H9 (cell line): ENCODE results near the gene EPHA10. TPM values are rescaled to one million over a fixed set of nuclear protein-coding genes. Genes with fewer than 3 reads are reported as not detected.

Source experiments
- DNase-seq: peaks from one replicate; pipeline ENCODE4 v3.0.0-alpha.2; 2017
- H2AFZ ChIP-seq: one replicate; pipeline ENCODE4 v1.6.1; 2013; ENCODE audit warnings: mild to moderate bottlenecking, low read length, control low read depth, moderate library complexity
- H2AK5ac ChIP-seq: 2 replicates; pipeline ENCODE4 v1.6.1; 2013; ENCODE audit warnings: low read length, control low read depth, mixed read lengths; ENCODE audit not compliant: insufficient read length
- H2BK120ac ChIP-seq: one replicate; pipeline ENCODE4 v1.6.1; 2013; ENCODE audit warnings: low read depth, mild to moderate bottlenecking, low read length, control low read depth, inconsistent platforms; ENCODE audit not compliant: poor library complexity, severe bottlenecking
- H2BK12ac ChIP-seq: 2 replicates; pipeline ENCODE4 v1.6.1; 2013; ENCODE audit warnings: low read length, control low read depth, mixed read lengths, low read depth; ENCODE audit not compliant: insufficient read length
- H2BK15ac ChIP-seq: 2 replicates; pipeline ENCODE4 v1.6.1; 2013; ENCODE audit warnings: low read depth, low read length, control low read depth
- H2BK20ac ChIP-seq: one replicate; pipeline ENCODE4 v1.6.1; 2013; ENCODE audit warnings: low read depth, mild to moderate bottlenecking, low read length, control low read depth, inconsistent platforms; ENCODE audit not compliant: poor library complexity, severe bottlenecking
- H2BK5ac ChIP-seq: 2 replicates; pipeline ENCODE4 v1.6.1; 2013; ENCODE audit warnings: low read length, control low read depth, mixed read lengths; ENCODE audit not compliant: insufficient read length
- H3K14ac ChIP-seq: 2 replicates; pipeline ENCODE4 v1.6.1; 2013; ENCODE audit warnings: low read length, control low read depth; ENCODE audit not compliant: insufficient read depth
- H3K18ac ChIP-seq: 2 replicates; pipeline ENCODE4 v1.6.1; 2013; ENCODE audit warnings: low read depth, mild to moderate bottlenecking, mixed read lengths, low read length, control low read depth; ENCODE audit not compliant: insufficient read length
- H3K23ac ChIP-seq: 2 replicates; pipeline ENCODE4 v1.6.1; 2013; ENCODE audit warnings: low read length, control low read depth, mixed read lengths, low read depth; ENCODE audit not compliant: insufficient read length
- H3K23me2 ChIP-seq: 2 replicates; pipeline ENCODE4 v1.6.1; 2013; ENCODE audit warnings: low read depth, mild to moderate bottlenecking, mixed read lengths, low read length, control low read depth; ENCODE audit not compliant: insufficient read length, poor library complexity, severe bottlenecking
- H3K27ac ChIP-seq: 2 replicates; pipeline ENCODE4 v1.5.1; 2013; ENCODE audit warnings: low read length, control low read depth, mixed read lengths, low read depth; ENCODE audit not compliant: insufficient read length
- H3K27me3 ChIP-seq: 2 replicates; pipeline ENCODE4 v1.6.1; 2013; ENCODE audit warnings: low read length, control low read depth, inconsistent platforms; ENCODE audit not compliant: insufficient read depth
- H3K4ac ChIP-seq: 2 replicates; pipeline ENCODE4 v1.6.1; 2013; ENCODE audit warnings: low read depth, mild to moderate bottlenecking, control low read depth, inconsistent platforms, low read length, moderate library complexity
- H3K4me1 ChIP-seq: 2 replicates; pipeline ENCODE4 v1.6.1; 2013; ENCODE audit warnings: low read length, control low read depth, inconsistent platforms; ENCODE audit not compliant: insufficient read depth
- H3K4me2 ChIP-seq: 2 replicates; pipeline ENCODE4 v1.6.1; 2013; ENCODE audit warnings: low read length, control low read depth, mixed read lengths; ENCODE audit not compliant: insufficient read length, insufficient read depth
- H3K56ac ChIP-seq: 2 replicates; pipeline ENCODE4 v1.6.1; 2013; ENCODE audit warnings: low read depth, mild to moderate bottlenecking, mixed read lengths, low read length, control low read depth; ENCODE audit not compliant: insufficient read length
- H3K79me1 ChIP-seq: 2 replicates; pipeline ENCODE4 v1.6.1; 2013; ENCODE audit warnings: low read depth, mild to moderate bottlenecking, moderate library complexity, low read length, control low read depth, inconsistent platforms; ENCODE audit not compliant: insufficient read depth, poor library complexity, severe bottlenecking
- H3K79me2 ChIP-seq: 2 replicates; pipeline ENCODE4 v1.6.1; 2013; ENCODE audit warnings: low read length, control low read depth, inconsistent platforms; ENCODE audit not compliant: insufficient read depth
- H3K9ac ChIP-seq: 2 replicates; pipeline ENCODE4 v1.6.1; 2013; ENCODE audit warnings: low read length, control low read depth, mixed read lengths; ENCODE audit not compliant: insufficient read length; ENCODE audit errors: extremely low read depth
- H3K9me3 ChIP-seq: one replicate; pipeline ENCODE4 v1.6.1; 2013; ENCODE audit warnings: low read depth, low read length, inconsistent platforms; ENCODE audit not compliant: control insufficient read depth
- H3T11ph ChIP-seq: one replicate; pipeline ENCODE4 v1.6.1; 2013; ENCODE audit warnings: mild to moderate bottlenecking, low read length, control low read depth, inconsistent platforms
- H4K20me1 ChIP-seq: one replicate; pipeline ENCODE4 v1.6.1; 2013; ENCODE audit not compliant: control insufficient read depth, insufficient read length, insufficient read depth
- H4K5ac ChIP-seq: 2 replicates; pipeline ENCODE4 v1.6.1; 2013; ENCODE audit warnings: low read depth, mild to moderate bottlenecking, mixed read lengths, low read length, control low read depth; ENCODE audit not compliant: insufficient read length
- H4K8ac ChIP-seq: replicated peaks from 2 replicates; pipeline ENCODE4 v1.6.1; 2013; ENCODE audit warnings: low read length, control low read depth, mixed read lengths, low read depth; ENCODE audit not compliant: insufficient read length
- H4K91ac ChIP-seq: 2 replicates; pipeline ENCODE4 v1.6.1; 2013; ENCODE audit warnings: low read depth, mild to moderate bottlenecking, moderate library complexity, mixed read lengths, low read length, control low read depth; ENCODE audit not compliant: insufficient read length
- H3K27ac Mint-ChIP-seq, 3 experiments: 2 replicates in 2 of 3; 3 replicates in 1 of 3; pipeline ENCODE4 v1.8.0; 2020 to 2021; ENCODE audit warnings: mixed read lengths in 3 of 3, mild to moderate bottlenecking in 1 of 3, moderate library complexity in 1 of 3
- H3K27me3 Mint-ChIP-seq: 2 replicates; pipeline ENCODE4 v1.8.0; 2021; ENCODE audit warnings: low read depth, mild to moderate bottlenecking, moderate library complexity, mixed read lengths
- H3K36me3 Mint-ChIP-seq, 3 experiments: 2 replicates in 2 of 3; 3 replicates in 1 of 3; pipeline ENCODE4 v1.8.0; 2020 to 2021; ENCODE audit warnings: low read depth in 3 of 3, mixed read lengths in 3 of 3; ENCODE audit not compliant: insufficient read depth in 1 of 3
- H3K4me1 Mint-ChIP-seq, 2 experiments: 2 replicates each; pipeline ENCODE4 v1.8.0; 2020; ENCODE audit warnings: mixed read lengths in 2 of 2
- H3K4me3 Mint-ChIP-seq, 2 experiments: 2 replicates in 1 of 2; 3 replicates in 1 of 2; pipeline ENCODE4 v1.8.0; 2020 to 2021; ENCODE audit warnings: mild to moderate bottlenecking in 2 of 2, mixed read lengths in 2 of 2, moderate library complexity in 1 of 2
- H3K9me3 Mint-ChIP-seq, 2 experiments: 2 replicates in 1 of 2; 3 replicates in 1 of 2; pipeline ENCODE4 v1.8.0; 2020; ENCODE audit warnings: mild to moderate bottlenecking in 2 of 2, mixed read lengths in 2 of 2, moderate library complexity in 1 of 2
- WGBS: extraction: QIAGEN DNeasy Blood & Tissue Kit; methylation state at CpG from one replicate; pipeline ENCODE4 v1.1.7; 2013; ENCODE audit warnings: missing lambda C conversion rate, low lambda C conversion rate, mixed read lengths; ENCODE audit not compliant: insufficient read length; ENCODE audit errors: extremely low coverage; 5-methylcytosine and 5-hydroxymethylcytosine counted together
- total RNA-seq: library from RNA; stranded (reverse); gene quantifications from 2 replicates; pipeline ENCODE4 v1.2.1, GENCODE V29; 2021
- TF ChIP-seq, protein P1 (sequence below): fragments of 200-600 bp; sonication (generic); conservative IDR thresholded peaks from 3 replicates; pipeline ENCODE4 v1.8.0; 2021; ENCODE audit warnings: antibody characterized with exemption, mild to moderate bottlenecking

The EPHA10 gene
- total RNA-seq, 1 experiment from 2014 or later = 0.96 TPM

DNA sequence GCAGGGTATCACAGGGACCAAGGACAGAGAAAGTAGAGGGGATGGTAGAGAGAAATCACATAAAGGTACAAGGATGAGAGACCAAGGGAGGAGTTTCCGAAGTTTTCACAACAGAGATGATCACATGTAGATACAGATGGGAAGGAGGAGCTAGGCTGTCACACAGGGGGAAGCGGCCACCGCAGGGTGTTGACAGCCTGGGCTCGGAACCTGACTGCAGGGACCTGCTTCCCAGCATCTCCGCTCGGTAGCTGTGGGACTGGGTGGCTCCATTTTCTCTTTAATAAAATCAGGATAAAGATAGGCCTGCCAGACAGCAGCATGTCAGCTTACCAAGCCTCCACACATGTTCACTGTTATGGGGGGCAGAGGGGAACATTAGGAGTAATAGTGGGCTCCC, 40.3 kb downstream of the EPHA10 start:
- Mint-ChIP-seq H3K4me3 (no peak overlapping the region), H3K4me1 (peaks cover 9 to 14% of the 10 kb centered on the region in 2 experiments; a peak in 3 of 4 replicates), H3K27ac (no peak overlapping the region), H3K36me3 (no peaks in the 10 kb centered on the region; a peak in 1 of 7 replicates), H3K27me3 (peaks cover 23% of the 10 kb centered on the region), H3K9me3 (no peaks in the 10 kb centered on the region)
- Histone ChIP-seq H3K14ac (no peak overlapping the region), H3K4me2 (no peak overlapping the region), H4K5ac (no peak overlapping the region), H3K4ac (no peak overlapping the region), H3K9me3 (no peaks in the 10 kb centered on the region), H3K23ac (no peak overlapping the region), H4K8ac (no peak overlapping the region), H3K4me1 (no peaks in the 10 kb centered on the region), H4K20me1 (no peaks in the 10 kb centered on the region), H2BK20ac (no peak overlapping the region), H2BK5ac (no peak overlapping the region), H2AFZ (no peak overlapping the region), H3K79me2 (no peaks in the 10 kb centered on the region), H2BK12ac (no peak overlapping the region), H3K27me3 (no peaks in the 10 kb centered on the region), H3K79me1 (no peaks in the 10 kb centered on the region), H3K56ac (no peak overlapping the region), H2BK120ac (no peak overlapping the region), H3K23me2 (no peaks in the 10 kb centered on the region), H3K9ac (no peak overlapping the region), H3K18ac (no peak overlapping the region), H3T11ph (no peak overlapping the region), H2AK5ac (no peak overlapping the region), H4K91ac (no peak overlapping the region), H3K27ac (no peak overlapping the region), H2BK15ac (no peak overlapping the region)
- DNase-seq = no peak
- TF ChIP-seq, protein P1, sequence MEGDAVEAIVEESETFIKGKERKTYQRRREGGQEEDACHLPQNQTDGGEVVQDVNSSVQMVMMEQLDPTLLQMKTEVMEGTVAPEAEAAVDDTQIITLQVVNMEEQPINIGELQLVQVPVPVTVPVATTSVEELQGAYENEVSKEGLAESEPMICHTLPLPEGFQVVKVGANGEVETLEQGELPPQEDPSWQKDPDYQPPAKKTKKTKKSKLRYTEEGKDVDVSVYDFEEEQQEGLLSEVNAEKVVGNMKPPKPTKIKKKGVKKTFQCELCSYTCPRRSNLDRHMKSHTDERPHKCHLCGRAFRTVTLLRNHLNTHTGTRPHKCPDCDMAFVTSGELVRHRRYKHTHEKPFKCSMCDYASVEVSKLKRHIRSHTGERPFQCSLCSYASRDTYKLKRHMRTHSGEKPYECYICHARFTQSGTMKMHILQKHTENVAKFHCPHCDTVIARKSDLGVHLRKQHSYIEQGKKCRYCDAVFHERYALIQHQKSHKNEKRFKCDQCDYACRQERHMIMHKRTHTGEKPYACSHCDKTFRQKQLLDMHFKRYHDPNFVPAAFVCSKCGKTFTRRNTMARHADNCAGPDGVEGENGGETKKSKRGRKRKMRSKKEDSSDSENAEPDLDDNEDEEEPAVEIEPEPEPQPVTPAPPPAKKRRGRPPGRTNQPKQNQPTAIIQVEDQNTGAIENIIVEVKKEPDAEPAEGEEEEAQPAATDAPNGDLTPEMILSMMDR = no peak
- WGBS = no CpG with 5 or more reads among the region's 6 CpGs
